RWPE1 (cell line): ENCODE results near the gene STAG3.
A peak's percentile ranks its signal among the peaks of the same experiment; 100 is the strongest.

Experiments
- CTCF ChIA-PET: fragments of 350-600 bp; sonication (Branson Sonifier 250); formaldehyde crosslinking; extraction: SDS; loops from one replicate; lab custom pipeline; 2021; lab: Yijun Ruan, JAX
- POLR2A ChIA-PET: fragments of 400-600 bp; formaldehyde crosslinking; extraction: SDS; loops from one replicate; lab custom pipeline; 2020; ENCODE audit warnings: antibody characterized with exemption; ENCODE audit not compliant: low non-redundant PET; lab: Yijun Ruan, JAX
- DNase-seq: peaks from one replicate; pipeline ENCODE4 v3.0.0; 2012; ENCODE audit warnings: low spot score
- H3K27ac ChIP-seq: fragments of 450-650 bp; 2 replicates; pipeline ENCODE4 v1.5.1; 2017
- TF ChIP-seq, protein P1 (sequence below): fragments of 450-650 bp; conservative IDR thresholded peaks from 2 replicates; pipeline ENCODE4 v1.5.1; 2017; ENCODE audit warnings: low read depth, mild to moderate bottlenecking

The STAG3 gene

GRCh38 chr7:100155553-100156317 is 22.0 kb upstream of the STAG3 start:
- TF ChIP-seq, protein P1, sequence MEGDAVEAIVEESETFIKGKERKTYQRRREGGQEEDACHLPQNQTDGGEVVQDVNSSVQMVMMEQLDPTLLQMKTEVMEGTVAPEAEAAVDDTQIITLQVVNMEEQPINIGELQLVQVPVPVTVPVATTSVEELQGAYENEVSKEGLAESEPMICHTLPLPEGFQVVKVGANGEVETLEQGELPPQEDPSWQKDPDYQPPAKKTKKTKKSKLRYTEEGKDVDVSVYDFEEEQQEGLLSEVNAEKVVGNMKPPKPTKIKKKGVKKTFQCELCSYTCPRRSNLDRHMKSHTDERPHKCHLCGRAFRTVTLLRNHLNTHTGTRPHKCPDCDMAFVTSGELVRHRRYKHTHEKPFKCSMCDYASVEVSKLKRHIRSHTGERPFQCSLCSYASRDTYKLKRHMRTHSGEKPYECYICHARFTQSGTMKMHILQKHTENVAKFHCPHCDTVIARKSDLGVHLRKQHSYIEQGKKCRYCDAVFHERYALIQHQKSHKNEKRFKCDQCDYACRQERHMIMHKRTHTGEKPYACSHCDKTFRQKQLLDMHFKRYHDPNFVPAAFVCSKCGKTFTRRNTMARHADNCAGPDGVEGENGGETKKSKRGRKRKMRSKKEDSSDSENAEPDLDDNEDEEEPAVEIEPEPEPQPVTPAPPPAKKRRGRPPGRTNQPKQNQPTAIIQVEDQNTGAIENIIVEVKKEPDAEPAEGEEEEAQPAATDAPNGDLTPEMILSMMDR, result no peak
- ChIA-PET POLR2A (interaction anchor here (0.5 to 1.4 kb wide), 2 partner anchors 21 to 273 kb away, joined by 4 read pairs; partner anchors contain the start of gene ZCWPW1), CTCF (interaction anchor here (0.6 to 1.1 kb wide), 2 partner anchors 21 to 23 kb away, joined by 3 read pairs; no protein-coding TSS in a partner anchor)
- H3K27ac ChIP-seq, result peak overlapping the region; percentile 93
- DNase-seq, result no peak

DNA sequence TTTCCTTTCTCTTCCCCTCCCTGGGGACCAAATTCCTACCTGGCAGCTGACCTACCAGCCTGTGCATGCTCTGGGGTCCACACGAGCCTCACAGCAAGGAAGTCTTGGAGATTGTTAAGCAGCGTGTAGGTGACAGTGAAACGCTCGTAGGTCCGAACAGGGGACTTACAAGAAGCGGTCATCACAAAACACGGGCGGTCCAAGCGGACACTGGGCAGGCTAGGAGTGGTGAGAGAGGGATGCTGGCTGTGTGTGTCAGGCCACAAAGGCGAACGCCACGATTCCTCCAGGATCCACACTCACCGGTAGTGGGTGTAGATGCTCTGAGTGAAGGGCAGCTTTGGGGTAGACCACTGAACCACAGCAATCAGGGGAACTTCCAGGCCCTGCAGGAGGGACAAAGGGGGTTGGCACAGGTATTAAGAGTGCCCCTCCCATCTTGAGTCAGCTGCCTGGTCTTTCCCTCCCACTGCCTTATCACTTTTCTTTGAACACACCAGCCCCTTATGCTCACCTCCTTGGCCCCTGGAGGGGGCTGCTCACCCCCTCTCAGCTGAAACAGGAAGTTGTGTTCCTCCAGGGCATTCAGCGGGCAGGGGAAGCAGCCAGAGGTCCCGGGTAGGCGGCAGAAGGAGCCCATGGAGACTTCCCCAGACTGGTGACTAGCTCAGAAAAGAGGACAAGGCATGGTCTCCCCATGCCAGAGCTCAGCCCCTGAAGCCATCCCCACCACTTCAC is 21.2 kb upstream of the STAG3 start:
- CTCF ChIA-PET, result interaction anchor here (0.5 to 1.1 kb wide), 2 partner anchors 24 to 30 kb away, joined by 3 to 5 read pairs; partner anchors contain the start of gene MBLAC1
- TF ChIP-seq, protein P1, result no peak
- POLR2A ChIA-PET, result no interaction called here
- DNase-seq, result no peak
- H3K27ac ChIP-seq, result peak overlapping the region; percentile 93

- ChIA-PET CTCF (interaction anchor here (0.5 kb wide), 1 partner anchor 30 kb away, joined by 5 read pairs; the partner anchor contains the start of gene MBLAC1), POLR2A (interaction anchor here (1.0 kb wide), 1 partner anchor 25 kb away, joined by 3 read pairs; no protein-coding TSS in a partner anchor)
- DNase-seq, result no peak
- TF ChIP-seq, protein P1, result no peak
- H3K27ac ChIP-seq, result peak overlapping the region; percentile 93
Measured at GRCh38 chr7:100157069-100157333, 20.7 kb upstream of the STAG3 start.

DNA sequence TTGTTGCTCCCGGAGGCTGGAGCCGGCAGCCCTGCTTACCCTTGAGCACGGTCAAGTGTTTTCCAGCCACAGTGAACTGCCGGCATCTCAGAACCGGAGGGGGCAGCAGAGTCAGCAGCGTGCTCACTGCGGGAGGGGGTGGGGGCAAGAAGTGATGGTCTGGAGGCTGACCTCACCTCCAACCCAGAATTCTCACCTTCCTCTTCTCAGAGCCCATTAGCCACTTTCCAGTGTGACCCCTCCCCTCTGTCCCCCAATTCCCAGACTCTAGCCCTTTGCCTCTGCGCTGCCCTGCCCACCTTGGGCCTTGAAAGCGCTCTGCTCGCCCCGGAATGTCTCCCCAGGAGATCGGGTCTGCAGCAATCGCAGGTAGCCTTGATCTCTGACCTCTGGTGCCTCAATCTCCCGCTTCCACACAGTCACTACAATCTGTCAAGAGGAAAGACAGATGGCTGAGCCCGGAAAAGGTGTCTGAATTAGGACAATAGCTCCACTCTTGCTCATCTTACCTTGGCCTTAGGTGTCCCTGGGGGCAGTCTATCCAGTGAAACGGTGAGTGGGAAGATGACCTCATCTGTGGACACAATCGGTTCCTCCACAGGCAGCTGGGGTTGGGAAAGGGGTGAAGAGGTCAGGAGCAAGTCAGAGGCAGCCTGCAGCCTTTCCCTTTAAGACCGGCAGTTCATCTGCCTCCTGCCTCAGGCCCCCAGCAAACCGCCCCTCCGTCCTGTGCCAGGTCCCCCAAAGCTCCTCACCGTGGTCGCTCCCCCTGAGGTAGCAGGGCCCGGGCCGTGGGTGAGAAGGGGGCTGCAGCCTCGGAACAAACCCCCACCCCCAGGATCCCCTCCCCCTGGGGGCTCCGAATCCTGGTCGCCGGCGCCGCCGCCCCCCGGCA is 20.1 kb upstream of the STAG3 start:
- H3K27ac ChIP-seq, result peak overlapping the region; percentile 93
- DNase-seq, result peak; percentile 89
- TF ChIP-seq, protein P1, result no peak
- ChIA-PET CTCF (interaction anchor here (0.5 to 0.6 kb wide), 2 partner anchors 13 to 208 kb away, joined by 3 read pairs; no protein-coding TSS in a partner anchor), POLR2A (interaction anchor here (0.8 to 1.0 kb wide), 3 partner anchors 9 to 270 kb away, joined by 3 to 4 read pairs (median 3); partner anchors contain the start of gene LAMTOR4)

- peak within 1 kb of the TSS; percentile 93 for H3K27ac ChIP-seq
- ChIA-PET POLR2A (interaction anchor here (0.8 to 1.0 kb wide), 3 partner anchors 10 to 269 kb away, joined by 3 to 4 read pairs (median 3); partner anchors contain the start of gene LAMTOR4), CTCF (interaction anchor here (0.6 to 0.7 kb wide), 2 partner anchors 12 to 28 kb away, joined by 3 read pairs; no protein-coding TSS in a partner anchor)
- DNase-seq, result peak; percentile 97
- TF ChIP-seq, protein P1, result no peak
Measured at GRCh38 chr7:100158229-100159098, 19.3 kb upstream of the STAG3 start, which contains the start of gene TRAPPC14. TSS of gene TRAPPC14 (minus strand) at chr7:100158723. CDS start at chr7:100158499, 224 bp downstream.
